ENCODE data around the gene UQCC5.

The UQCC5 gene

GRCh38 chr3:52557011-52557960 is 20.9 kb downstream of the UQCC5 start:
- H3K27ac ChIP-seq (replicated peaks) = no peak overlapping the region
- no peaks in the 10 kb centered on the region for H3K27me3 ChIP-seq (ENCODE audit: insufficient read depth, poor library complexity, severe bottlenecking)
- TF ChIP-seq REST (IDR thresholded peaks at IDR 0.05; ENCODE audit: insufficient replicate concordance, low read depth) (no peak), SPI1 (IDR thresholded peaks at IDR 0.05; ENCODE audit: borderline replicate concordance, low read depth) (no peak), GABPA (IDR thresholded peaks at IDR 0.05; ENCODE audit: low read depth) (no peak), POLR2AphosphoS5 (IDR thresholded peaks at IDR 0.05; ENCODE audit: low read depth) (no peak), CTCF (IDR thresholded peaks at IDR 0.05; ENCODE audit: insufficient read depth, low read length) (no peak)
- no peak for DNase-seq (ENCODE audit: low read depth in 1 of 2, low spot score in 1 of 2)
- no peak overlapping the region for H3K4me3 ChIP-seq (replicated peaks; ENCODE audit: insufficient read depth, low read length)

DNA sequence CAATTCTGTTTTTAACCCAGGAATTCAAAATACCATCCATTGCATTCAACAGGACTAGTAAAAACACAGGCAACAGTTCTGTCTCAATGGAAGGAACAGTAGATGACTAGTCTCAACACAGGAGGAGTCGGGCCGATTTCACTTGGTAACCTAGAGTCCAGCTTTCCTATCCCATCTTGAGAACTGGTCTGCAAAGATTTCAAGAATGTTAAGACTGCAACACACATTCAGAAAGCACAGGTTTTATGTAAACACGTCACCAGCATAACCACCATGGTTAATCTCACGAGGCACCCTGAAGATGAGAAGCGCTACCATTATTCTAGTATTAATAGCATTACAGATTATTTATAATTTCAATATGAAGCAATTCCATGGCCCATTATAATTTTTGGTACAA is 22.0 kb downstream of the UQCC5 start:
- Histone ChIP-seq H3K27ac (replicated peaks) (no peak overlapping the region), H3K27me3 (ENCODE audit: insufficient read depth, poor library complexity, severe bottlenecking) (no peaks in the 10 kb centered on the region), H3K4me3 (replicated peaks; ENCODE audit: insufficient read depth, low read length) (no peak overlapping the region)
- TF ChIP-seq POLR2AphosphoS5 (IDR thresholded peaks at IDR 0.05; ENCODE audit: low read depth) (no peak), CTCF (IDR thresholded peaks at IDR 0.05; ENCODE audit: insufficient read depth, low read length) (no peak), GABPA (IDR thresholded peaks at IDR 0.05; ENCODE audit: low read depth) (no peak), REST (IDR thresholded peaks at IDR 0.05; ENCODE audit: insufficient replicate concordance, low read depth) (no peak), SPI1 (IDR thresholded peaks at IDR 0.05; ENCODE audit: borderline replicate concordance, low read depth) (no peak)
- no peak for DNase-seq (ENCODE audit: low read depth in 1 of 2, low spot score in 1 of 2)

GRCh38 chr3:52561028-52561747 is 24.8 kb downstream of the UQCC5 start:
- Histone ChIP-seq H3K27ac (replicated peaks) (no peak overlapping the region), H3K27me3 (ENCODE audit: insufficient read depth, poor library complexity, severe bottlenecking) (no peaks in the 10 kb centered on the region), H3K4me3 (replicated peaks; ENCODE audit: insufficient read depth, low read length) (no peak overlapping the region)
- TF ChIP-seq REST (IDR thresholded peaks at IDR 0.05; ENCODE audit: insufficient replicate concordance, low read depth) (no peak), CTCF (IDR thresholded peaks at IDR 0.05; ENCODE audit: insufficient read depth, low read length) (no peak), SPI1 (IDR thresholded peaks at IDR 0.05; ENCODE audit: borderline replicate concordance, low read depth) (no peak), GABPA (IDR thresholded peaks at IDR 0.05; ENCODE audit: low read depth) (no peak), POLR2AphosphoS5 (IDR thresholded peaks at IDR 0.05; ENCODE audit: low read depth) (no peak)
- DNase-seq (ENCODE audit: low read depth in 1 of 2, low spot score in 1 of 2) = no peak

All from HL-60 (cell line).